ENCODE measurements around the gene ITIH5. TPM values are rescaled to one million over a fixed set of nuclear protein-coding genes. Genes with fewer than 3 reads are reported as not detected.

Gene ITIH5
- polyA plus RNA-seq, 4 donors: 11.3 to 26.5 (median 20.7) TPM

DNA sequence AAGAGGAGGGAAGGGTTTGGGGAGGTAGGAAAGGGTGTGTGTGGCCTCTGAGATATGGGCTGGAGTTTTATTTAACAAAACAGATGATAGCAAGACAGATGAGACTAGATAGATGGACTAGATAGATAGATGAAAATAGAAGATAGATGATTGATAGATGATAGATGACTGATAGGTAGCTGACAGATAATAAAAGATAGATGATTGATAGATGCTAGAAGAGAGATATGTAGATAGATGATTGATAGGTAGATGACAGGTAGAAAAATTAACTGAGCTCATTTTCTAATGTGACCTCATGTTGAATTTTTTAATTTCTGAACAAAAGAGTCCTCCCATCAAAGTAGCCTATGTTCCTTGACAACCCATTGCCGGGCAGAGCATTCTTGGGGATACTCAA lies 139.3 kb downstream of the ITIH5 start:
- DNase-seq (ENCODE audit: low read depth in 4 of 4, low spot score in 3 of 4): no peak

DNA sequence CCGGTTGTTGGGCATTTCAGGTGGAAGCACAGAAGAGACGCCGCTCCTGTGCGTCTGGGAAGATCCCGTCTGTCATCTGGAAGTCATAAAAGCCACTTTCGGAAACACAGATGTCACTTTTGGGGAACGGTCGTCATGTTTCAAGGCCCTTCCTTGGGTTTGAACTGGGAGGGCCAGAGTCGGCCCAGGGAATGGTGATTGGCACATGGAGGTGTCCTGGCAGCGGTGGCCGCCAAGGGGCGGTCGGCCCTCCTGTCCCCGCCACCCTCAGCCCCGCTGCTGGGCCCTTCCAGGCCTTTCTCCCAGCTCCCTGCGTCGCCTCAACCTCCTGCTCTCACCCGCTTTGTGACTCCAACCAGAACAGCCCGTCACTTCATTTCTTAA lies 140.8 kb downstream of the ITIH5 start:
- DNase-seq (ENCODE audit: low read depth in 4 of 4, low spot score in 3 of 4): no peak

DNA sequence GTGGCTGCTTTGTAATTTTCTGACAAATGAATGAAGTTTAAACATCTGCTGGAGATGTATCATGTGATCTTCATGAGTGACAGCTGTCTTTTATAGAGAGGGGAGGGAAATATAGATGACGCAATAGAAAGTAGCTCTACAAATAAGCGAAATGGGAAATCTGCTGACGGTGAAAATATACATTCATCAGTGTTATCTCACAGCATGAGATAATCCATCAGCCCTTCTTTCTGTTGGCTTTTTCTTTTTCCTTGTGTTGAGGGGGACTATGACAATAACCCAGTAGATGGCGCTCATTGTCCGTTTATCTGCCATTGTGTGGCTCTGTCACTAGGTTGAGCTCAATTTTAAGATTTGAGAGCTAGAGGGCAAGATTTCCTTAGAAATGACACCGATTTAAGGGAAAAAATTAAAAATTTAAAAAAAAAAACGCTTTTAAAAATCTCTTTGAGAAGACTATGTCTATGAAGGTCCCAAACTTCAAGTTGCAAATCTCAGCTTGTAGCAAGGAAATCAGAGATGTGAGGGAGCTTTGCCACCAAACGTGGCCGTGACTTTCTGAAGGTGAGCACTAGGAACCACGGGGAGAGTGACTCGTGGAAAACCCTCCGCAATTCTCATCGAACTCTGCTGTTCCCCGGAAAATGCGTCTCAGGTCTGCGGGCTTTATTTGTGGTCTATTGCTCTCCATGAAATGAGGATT lies 141.3 kb downstream of the ITIH5 start:
- DNase-seq (ENCODE audit: low read depth in 4 of 4, low spot score in 3 of 4): peak; percentile 41 to 71 (median 66)

DNA sequence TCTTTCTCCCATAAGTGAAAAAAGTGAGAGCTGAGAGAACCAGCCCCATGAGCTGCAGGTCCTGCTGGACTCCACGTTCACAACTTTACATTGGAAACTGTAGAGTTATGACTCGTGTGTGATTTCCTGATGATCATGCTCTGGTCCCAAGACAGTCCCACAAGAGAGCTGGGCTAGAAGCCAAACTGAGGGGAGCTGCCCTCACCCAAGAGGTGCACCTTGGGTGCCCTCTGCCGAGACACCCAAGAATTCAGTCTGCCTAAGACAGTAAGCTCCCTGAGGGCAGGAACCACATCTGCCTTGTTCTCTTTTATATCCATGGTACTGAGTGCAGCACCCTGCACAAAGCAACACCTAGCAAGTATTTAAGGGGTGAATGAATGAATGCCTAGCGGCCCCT lies 143.1 kb downstream of the ITIH5 start:
- DNase-seq (ENCODE audit: low read depth in 4 of 4, low spot score in 3 of 4): no peak

DNA sequence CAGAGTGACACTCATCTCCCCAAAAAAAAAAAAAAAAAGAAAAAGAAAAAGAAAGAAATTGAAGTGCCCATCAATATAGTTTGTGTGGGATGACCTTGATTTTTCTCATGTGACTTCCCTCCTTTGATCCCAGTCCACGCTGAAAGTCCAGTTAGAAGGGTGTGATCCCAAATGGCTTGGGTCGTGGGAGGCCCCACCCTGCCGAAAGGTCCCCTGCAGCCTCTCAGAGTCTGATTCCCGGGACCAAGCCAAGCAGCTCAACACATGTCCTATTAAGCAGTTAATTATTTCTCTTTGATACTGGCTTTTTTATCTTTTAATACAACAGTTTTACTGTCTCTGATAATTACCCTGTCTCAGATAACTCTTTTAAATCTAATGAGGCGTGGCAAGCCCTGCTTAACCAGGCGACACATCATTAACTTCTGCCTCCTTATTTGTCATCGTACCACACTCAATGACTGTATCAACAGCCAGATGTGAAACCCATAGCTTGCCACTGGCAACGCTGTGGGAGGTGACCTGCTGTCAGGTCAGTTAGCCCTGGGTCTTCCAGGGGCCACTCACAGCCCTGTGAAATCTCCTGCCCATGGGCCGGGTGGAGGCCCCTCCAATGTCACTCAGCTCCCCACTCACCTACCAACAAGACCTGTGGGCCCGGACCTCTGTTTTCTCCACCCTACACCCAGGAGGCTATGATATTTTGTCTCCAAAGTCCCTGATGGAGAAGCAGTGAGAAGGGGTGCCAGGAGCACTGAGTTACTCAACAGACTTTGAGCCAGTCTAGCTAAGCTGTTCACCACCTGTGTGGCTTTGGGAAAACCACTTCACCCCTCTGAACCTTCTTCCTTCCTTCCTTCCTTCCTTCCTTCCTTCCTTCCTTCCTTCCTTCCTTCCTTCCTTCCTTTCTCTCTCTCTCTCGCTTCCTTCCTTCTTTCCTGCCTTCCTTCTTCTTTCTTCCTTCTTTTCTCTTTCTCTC lies 146.0 kb downstream of the ITIH5 start:
- peak in 2 of 4 donors; percentile 41 to 67 for DNase-seq (ENCODE audit: low read depth in 4 of 4, low spot score in 3 of 4)

DNA sequence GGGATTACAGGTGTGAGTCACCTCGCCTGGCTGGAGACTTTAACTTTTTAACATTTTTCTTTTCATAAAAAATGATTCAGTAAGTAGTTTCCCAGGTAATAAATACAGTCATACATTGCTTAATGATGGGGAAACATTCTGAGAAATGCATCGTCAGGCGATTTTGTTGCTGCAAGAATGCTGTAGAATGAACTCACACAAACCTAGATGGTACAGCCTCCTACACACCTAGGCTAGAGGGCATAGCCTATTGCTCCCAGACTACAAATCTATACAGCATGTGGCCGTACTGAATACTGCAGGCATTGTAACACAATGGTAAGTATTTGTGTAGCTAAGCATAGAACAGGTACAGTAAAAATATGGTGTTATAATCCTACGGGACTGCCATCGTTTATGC lies 147.4 kb downstream of the ITIH5 start:
- DNase-seq (ENCODE audit: low read depth in 4 of 4, low spot score in 3 of 4): no peak

DNA sequence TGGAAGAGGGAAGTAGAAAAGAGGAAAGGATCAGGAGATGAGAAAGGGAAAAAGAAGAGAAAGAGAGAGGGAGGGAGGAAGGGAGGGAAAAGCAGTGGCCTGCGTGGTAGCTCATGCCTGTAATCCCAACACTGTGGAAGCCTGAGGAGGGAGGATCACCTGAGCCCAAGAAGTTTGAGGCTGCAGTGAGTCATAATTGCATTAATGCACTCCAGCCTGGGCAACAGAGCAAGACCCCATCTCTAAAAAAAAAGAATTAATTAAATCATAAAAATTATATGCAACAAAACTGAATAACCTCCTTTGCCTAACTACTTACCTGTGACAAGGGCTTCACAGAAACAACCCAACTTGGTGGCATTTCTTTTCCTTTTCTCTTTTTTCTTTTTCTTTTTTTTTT lies 148.1 kb downstream of the ITIH5 start:
- DNase-seq (ENCODE audit: low read depth in 4 of 4, low spot score in 3 of 4): no peak

DNA sequence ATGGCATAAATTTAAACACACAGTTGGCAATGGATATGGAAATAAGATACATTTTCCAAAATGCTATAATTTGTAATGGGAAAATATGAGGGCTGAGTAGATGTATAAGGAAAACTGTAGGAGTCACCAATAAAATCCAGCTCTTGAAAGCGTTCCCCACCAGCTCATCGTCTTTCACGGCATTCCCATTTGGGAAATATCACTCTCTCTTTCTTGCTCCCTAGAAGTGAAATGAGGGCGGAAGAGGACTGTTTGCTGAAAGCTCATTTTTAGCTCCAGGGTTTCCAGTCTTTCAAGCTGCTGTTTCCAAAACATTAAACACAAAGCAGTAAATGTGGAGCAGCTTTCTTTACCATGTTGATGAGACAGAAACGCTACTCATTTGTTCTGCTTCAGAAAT lies 151.3 kb downstream of the ITIH5 start:
- no peak for DNase-seq (ENCODE audit: low read depth in 4 of 4, low spot score in 3 of 4)

- DNase-seq (ENCODE audit: low read depth in 4 of 4, low spot score in 3 of 4): no peak
These were observed 152.8 kb downstream of the ITIH5 start for GRCh38 chr10:7513936-7514335.

DNA sequence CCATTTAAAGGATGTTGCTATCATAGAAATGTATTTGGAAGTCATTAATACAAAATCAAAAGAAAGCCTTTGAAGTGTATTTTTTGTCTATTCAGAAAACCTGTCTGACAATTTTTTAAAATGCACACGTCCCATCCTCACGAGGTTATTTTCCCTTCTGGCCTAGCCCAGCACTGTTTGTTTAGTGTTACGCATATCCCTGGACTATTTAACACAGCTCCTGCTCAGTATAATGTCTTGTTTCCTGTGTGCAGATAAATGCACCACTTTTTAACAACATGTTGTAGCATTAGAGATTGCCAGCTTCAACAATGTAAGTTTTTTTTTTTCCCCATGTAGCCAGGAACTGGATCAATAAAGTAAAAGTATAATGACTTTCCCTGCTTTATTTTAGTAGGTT lies 153.3 kb downstream of the ITIH5 start:
- no peak for DNase-seq (ENCODE audit: low read depth in 4 of 4, low spot score in 3 of 4)

- DNase-seq (ENCODE audit: low read depth in 4 of 4, low spot score in 3 of 4): no peak
These were observed 154.3 kb downstream of the ITIH5 start for GRCh38 chr10:7512487-7512886.

GRCh38 chr10:7511612-7512011 lies 155.2 kb downstream of the ITIH5 start:
- no peak for DNase-seq (ENCODE audit: low read depth in 4 of 4, low spot score in 3 of 4)

Other genes starting within 250 kb of the ITIH5 start
- gene ITIH2, start 36.4 kb upstream of the ITIH5 start, polyA plus RNA-seq (ENCODE audit: insufficient read length in 4 of 4): 10 to 100 TPM in 1 of 4 donors, under 1 TPM in 3; 0.16 to 10.4 (median 0.59) TPM
- gene KIN, start 121.0 kb upstream of the ITIH5 start, polyA plus RNA-seq (ENCODE audit: insufficient read length in 4 of 4): 10 to 100 TPM; 19.1 to 24.4 (median 21.4) TPM
- gene ATP5F1C, start 121.2 kb upstream of the ITIH5 start, polyA plus RNA-seq (ENCODE audit: insufficient read length in 4 of 4): 100 to 1,000 TPM; 193 to 405 (median 373) TPM
- 10 to 100 TPM in 2 of 4 donors, 1 to 10 TPM in 2; 7.2 to 12.5 (median 11.2) TPM for gene TAF3, start 151.5 kb upstream of the ITIH5 start, polyA plus RNA-seq (ENCODE audit: insufficient read length in 4 of 4)

All from left renal pelvis (tissue), 4 donors.